ENCODE measurements around the gene CDO1.

The CDO1 gene

GRCh38 chr5:115816226-115817081, at the start of gene CDO1:
Gene CDO1, minus strand, starts transcription at chr5:115816659. Its CDS starts 262 bp downstream, at chr5:115816397.
- peak; percentile 7 for DNase-seq

GRCh38 chr5:115859378-115859777, 42.9 kb upstream of the CDO1 start:
- DNase-seq = no peak

GRCh38 chr5:115858396-115858795, 41.9 kb upstream of the CDO1 start:
- no peak for DNase-seq

- no peak for DNase-seq
Measured at GRCh38 chr5:115857626-115858349, 41.3 kb upstream of the CDO1 start.

GRCh38 chr5:115857057-115857479, 40.6 kb upstream of the CDO1 start:
- DNase-seq = no peak

GRCh38 chr5:115855959-115856358, 39.5 kb upstream of the CDO1 start:
- DNase-seq = no peak

- no peak for DNase-seq
Measured at GRCh38 chr5:115854139-115854538, 37.7 kb upstream of the CDO1 start.

GRCh38 chr5:115850744-115851416, 34.4 kb upstream of the CDO1 start:
- no peak for DNase-seq

- DNase-seq = no peak
Measured at GRCh38 chr5:115849258-115849798, 32.9 kb upstream of the CDO1 start.

GRCh38 chr5:115847290-115847689, 30.8 kb upstream of the CDO1 start:
- no peak for DNase-seq

GRCh38 chr5:115844321-115844817, 27.9 kb upstream of the CDO1 start:
- no peak for DNase-seq

GRCh38 chr5:115843444-115844130, 27.1 kb upstream of the CDO1 start:
- DNase-seq = no peak

GRCh38 chr5:115842952-115843351, 26.5 kb upstream of the CDO1 start:
- no peak for DNase-seq

- no peak for DNase-seq
Measured at GRCh38 chr5:115842089-115842935, 25.9 kb upstream of the CDO1 start.

GRCh38 chr5:115841382-115842088, 25.1 kb upstream of the CDO1 start, which contains the start of the genes AP3S1 and ATG12:
Gene AP3S1, plus strand, starts transcription at chr5:115841935. Its CDS starts 103 bp downstream, at chr5:115842038.
Gene ATG12, minus strand, starts transcription at chr5:115841565. Its CDS starts 13 bp downstream, at chr5:115841552.
- peak; percentile 86 for DNase-seq

GRCh38 chr5:115840873-115841272, 24.4 kb upstream of the CDO1 start:
- no peak for DNase-seq

GRCh38 chr5:115838885-115839518, 22.5 kb upstream of the CDO1 start:
- DNase-seq = peak; percentile 15

- no peak for DNase-seq
Measured at GRCh38 chr5:115835481-115835880, 19.0 kb upstream of the CDO1 start.

GRCh38 chr5:115831163-115831768, 14.8 kb upstream of the CDO1 start:
- DNase-seq = peak; percentile 29

- no peak for DNase-seq
Measured at GRCh38 chr5:115829913-115830312, 13.5 kb upstream of the CDO1 start.
